22Rv1 (cell line): ENCODE results near the gene ATP6V0C.

Source experiments
- ZFX ChIP-seq: fragments of 450-650 bp; IDR thresholded peaks from 2 replicates; pipeline ENCODE4 v1.6.1; 2017; ENCODE audit warnings: antibody characterized with exemption, borderline replicate concordance
- TF ChIP-seq, protein P1 (sequence below): fragments of 450-650 bp; IDR thresholded peaks from 2 replicates; pipeline ENCODE4 v1.5.1; 2017; ENCODE audit warnings: mild to moderate bottlenecking

DNA sequence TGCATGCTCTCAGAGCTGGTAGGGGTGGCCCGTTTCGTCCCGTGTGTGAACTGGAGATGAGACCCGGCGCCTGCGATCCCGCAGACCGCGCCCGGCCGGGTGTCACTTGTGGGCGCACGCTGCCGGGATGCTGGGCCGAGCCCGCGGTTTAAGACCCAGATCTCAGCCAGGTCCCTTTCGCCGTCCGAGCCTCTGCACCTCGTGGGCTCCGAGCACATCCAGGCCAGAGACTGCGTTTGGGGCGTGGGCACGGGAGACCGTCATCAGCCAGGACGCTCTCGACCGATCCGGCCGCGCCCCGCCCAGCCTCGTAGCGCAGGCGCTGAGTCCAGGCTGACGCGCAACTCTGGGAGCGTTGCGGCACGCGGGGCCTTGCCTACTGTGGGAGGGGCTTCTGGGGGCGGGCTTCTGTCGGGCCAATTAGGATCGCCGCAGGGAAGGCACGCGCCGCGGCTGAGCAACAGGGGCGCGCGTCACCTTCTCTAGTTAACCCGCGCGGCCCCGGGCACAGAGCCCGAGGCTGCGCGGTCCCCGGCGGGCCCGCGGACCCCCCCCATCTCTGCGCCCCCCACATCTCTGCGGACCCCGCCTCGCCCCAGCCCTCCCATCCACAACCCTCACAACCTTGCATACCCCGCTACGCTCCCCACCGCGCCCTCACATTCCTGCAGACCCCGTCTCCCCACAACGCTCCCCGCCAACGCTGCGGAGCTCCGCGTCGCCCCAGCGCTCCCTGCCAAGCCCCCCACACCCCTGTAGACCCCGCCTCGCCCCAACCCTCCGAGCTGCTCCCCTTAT lies 18.1 kb downstream of the ATP6V0C start:
- TF ChIP-seq, protein P1, sequence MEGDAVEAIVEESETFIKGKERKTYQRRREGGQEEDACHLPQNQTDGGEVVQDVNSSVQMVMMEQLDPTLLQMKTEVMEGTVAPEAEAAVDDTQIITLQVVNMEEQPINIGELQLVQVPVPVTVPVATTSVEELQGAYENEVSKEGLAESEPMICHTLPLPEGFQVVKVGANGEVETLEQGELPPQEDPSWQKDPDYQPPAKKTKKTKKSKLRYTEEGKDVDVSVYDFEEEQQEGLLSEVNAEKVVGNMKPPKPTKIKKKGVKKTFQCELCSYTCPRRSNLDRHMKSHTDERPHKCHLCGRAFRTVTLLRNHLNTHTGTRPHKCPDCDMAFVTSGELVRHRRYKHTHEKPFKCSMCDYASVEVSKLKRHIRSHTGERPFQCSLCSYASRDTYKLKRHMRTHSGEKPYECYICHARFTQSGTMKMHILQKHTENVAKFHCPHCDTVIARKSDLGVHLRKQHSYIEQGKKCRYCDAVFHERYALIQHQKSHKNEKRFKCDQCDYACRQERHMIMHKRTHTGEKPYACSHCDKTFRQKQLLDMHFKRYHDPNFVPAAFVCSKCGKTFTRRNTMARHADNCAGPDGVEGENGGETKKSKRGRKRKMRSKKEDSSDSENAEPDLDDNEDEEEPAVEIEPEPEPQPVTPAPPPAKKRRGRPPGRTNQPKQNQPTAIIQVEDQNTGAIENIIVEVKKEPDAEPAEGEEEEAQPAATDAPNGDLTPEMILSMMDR: no peak
- TF ChIP-seq ZFX: no peak
